ENCODE measurements around the gene SNPH.
A peak's percentile ranks its signal among the peaks of the same experiment; 100 is the strongest.

Gene SNPH

DNA sequence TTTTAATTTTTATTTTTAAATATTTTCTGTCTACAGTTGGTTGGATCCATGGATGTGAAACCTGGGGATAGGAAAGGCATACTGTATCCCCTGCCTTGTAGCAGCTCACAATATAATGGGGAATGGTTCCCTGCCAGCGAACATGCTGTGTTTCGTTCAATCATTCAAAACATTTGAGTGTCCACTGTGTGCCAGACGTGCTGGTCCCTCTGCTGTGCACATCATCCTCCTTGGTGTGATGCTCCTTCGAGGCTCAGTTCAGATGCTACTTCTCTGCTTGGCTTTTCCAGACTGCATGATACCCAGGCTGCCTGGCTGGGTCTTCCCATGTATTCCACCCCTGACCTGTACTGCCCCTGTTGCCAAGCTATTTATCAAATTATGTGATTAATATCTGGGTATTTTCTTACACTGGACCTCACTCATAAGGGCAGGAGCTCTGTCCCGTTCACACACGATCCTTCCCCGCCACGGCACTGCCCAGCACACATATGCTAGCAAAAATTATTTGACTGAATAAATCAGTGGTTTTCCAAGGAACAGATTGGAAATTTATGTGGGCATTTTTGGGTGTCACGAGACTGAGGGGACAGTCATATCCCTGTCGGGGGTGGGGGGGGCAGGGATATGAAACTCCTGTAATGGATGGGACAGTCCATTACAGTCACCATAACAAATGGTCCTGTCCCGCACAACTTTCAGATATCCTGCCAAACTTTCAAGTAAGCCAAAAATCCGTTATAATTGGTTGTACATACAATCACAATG lies 57.9 kb downstream of the SNPH start:
- TF ChIP-seq, protein P1, sequence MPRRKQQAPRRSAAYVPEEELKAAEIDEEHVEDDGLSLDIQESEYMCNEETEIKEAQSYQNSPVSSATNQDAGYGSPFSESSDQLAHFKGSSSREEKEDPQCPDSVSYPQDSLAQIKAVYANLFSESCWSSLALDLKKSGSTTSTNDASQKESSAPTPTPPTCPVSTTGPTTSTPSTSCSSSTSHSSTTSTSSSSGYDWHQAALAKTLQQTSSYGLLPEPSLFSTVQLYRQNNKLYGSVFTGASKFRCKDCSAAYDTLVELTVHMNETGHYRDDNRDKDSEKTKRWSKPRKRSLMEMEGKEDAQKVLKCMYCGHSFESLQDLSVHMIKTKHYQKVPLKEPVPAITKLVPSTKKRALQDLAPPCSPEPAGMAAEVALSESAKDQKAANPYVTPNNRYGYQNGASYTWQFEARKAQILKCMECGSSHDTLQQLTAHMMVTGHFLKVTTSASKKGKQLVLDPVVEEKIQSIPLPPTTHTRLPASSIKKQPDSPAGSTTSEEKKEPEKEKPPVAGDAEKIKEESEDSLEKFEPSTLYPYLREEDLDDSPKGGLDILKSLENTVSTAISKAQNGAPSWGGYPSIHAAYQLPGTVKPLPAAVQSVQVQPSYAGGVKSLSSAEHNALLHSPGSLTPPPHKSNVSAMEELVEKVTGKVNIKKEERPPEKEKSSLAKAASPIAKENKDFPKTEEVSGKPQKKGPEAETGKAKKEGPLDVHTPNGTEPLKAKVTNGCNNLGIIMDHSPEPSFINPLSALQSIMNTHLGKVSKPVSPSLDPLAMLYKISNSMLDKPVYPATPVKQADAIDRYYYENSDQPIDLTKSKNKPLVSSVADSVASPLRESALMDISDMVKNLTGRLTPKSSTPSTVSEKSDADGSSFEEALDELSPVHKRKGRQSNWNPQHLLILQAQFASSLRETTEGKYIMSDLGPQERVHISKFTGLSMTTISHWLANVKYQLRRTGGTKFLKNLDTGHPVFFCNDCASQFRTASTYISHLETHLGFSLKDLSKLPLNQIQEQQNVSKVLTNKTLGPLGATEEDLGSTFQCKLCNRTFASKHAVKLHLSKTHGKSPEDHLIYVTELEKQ (tag by site-specific recombination; IDR thresholded peaks at IDR 0.05; ENCODE audit: borderline replicate concordance) = no peak
- no peak for TF ChIP-seq ZBTB26 (tag by site-specific recombination; optimal IDR thresholded peaks at IDR 0.05)
- TF ChIP-seq ZNF777 (tag by site-specific recombination; IDR thresholded peaks at IDR 0.05; ENCODE audit: borderline replicate concordance) = no peak
- TF ChIP-seq HOXA7 (CRISPR knock-in tag; IDR thresholded peaks at IDR 0.05; ENCODE audit: borderline replicate concordance) = no peak
- TF ChIP-seq, protein P2, sequence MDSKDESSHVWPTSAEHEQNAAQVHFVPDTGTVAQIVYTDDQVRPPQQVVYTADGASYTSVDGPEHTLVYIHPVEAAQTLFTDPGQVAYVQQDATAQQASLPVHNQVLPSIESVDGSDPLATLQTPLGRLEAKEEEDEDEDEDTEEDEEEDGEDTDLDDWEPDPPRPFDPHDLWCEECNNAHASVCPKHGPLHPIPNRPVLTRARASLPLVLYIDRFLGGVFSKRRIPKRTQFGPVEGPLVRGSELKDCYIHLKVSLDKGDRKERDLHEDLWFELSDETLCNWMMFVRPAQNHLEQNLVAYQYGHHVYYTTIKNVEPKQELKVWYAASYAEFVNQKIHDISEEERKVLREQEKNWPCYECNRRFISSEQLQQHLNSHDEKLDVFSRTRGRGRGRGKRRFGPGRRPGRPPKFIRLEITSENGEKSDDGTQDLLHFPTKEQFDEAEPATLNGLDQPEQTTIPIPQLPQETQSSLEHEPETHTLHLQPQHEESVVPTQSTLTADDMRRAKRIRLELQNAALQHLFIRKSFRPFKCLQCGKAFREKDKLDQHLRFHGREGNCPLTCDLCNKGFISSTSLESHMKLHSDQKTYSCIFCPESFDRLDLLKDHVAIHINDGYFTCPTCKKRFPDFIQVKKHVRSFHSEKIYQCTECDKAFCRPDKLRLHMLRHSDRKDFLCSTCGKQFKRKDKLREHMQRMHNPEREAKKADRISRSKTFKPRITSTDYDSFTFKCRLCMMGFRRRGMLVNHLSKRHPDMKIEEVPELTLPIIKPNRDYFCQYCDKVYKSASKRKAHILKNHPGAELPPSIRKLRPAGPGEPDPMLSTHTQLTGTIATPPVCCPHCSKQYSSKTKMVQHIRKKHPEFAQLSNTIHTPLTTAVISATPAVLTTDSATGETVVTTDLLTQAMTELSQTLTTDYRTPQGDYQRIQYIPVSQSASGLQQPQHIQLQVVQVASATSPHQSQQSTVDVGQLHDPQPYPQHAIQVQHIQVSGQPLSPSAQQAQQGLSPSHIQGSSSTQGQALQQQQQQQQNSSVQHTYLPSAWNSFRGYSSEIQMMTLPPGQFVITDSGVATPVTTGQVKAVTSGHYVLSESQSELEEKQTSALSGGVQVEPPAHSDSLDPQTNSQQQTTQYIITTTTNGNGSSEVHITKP (tag by site-specific recombination; IDR thresholded peaks at IDR 0.05) = peak; percentile 61
- no peak for TF ChIP-seq ZBTB21 (tag by site-specific recombination; IDR thresholded peaks at IDR 0.05)
- no peak for TF ChIP-seq ZNF529 (tag by site-specific recombination; IDR thresholded peaks at IDR 0.05; ENCODE audit: insufficient replicate concordance)
- no peak for TF ChIP-seq ZNF677 (tag by site-specific recombination; IDR thresholded peaks at IDR 0.05)
- no peak for TF ChIP-seq ZNF26 (tag by site-specific recombination; IDR thresholded peaks at IDR 0.05)
- no peak for TF ChIP-seq ZNF324 (tag by site-specific recombination; IDR thresholded peaks at IDR 0.05)
- no peak for TF ChIP-seq ZBTB8A (tag by site-specific recombination; IDR thresholded peaks at IDR 0.05)
- peak; percentile 76 for TF ChIP-seq ZNF157 (tag by site-specific recombination; IDR thresholded peaks at IDR 0.05)
- no peak for TF ChIP-seq ZNF335 (tag by site-specific recombination; conservative IDR thresholded peaks at IDR 0.05)
- POLR2A ChIA-PET = no interaction called here
- CTCF ChIA-PET = interaction anchor here (0.6 to 3.6 kb wide), 5 partner anchors 9 to 113 kb away, joined by 4 to 14 read pairs (median 5); no protein-coding TSS in a partner anchor
- H3K4me1 ChIP-seq (ENCODE audit: control insufficient read depth, insufficient read depth, low read length) = peaks cover 16% of the 10 kb centered on the region
- H3K36me3 ChIP-seq (ENCODE audit: control insufficient read depth in 2 of 2, insufficient read depth in 1 of 2, low read length in 2 of 2) = peaks cover 0 to 21% of the 10 kb centered on the region in 2 experiments; a peak in 2 of 3 replicates
- H3K27ac ChIP-seq (ENCODE audit: extremely low read depth, low read depth, low read length) = no peak overlapping the region
- H3K4me3 ChIP-seq (ENCODE audit: low read depth, low read length) = no peak overlapping the region
- no peaks in the 10 kb centered on the region for H3K9me3 ChIP-seq (ENCODE audit: control insufficient read depth, insufficient read depth, low read depth, low read length)
